ENCODE measurements around the gene CAMK1. TPM values are rescaled to one million over a fixed set of nuclear protein-coding genes. Genes with fewer than 3 reads are reported as not detected.

CAMK1 gene
- total and polyA plus RNA-seq, 2 donors from 2014 or later: 31.2 to 52.7 TPM

DNA sequence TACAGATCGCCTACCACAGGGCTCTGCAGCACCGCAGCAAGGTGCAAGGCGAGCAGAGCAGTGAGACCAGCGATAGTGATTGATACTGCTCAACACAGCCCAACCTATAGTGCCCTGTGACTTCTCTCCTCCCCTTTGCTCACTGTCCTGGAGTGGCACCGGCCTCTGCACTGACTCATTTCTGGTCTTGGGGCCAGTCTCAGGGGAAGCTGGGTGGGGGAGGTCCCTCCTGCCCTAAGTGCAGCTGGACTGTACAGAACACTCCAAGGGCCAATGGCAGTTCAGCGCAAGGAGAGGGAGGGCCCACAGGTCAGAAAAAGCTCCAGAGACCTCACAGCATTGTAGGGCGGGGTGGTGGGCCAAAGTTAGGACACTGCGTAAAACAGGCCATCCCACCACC is 22.5 kb downstream of the CAMK1 start:
- H3K9me3 ChIP-seq (ENCODE audit: control insufficient read depth in 2 of 3, insufficient read depth in 1 of 3, low read length in 3 of 3): no peaks in the 10 kb centered on the region
- DNase-seq: no peak
- no peak for TF ChIP-seq CTCF (IDR thresholded peaks at IDR 0.05; ENCODE audit: borderline replicate concordance, extremely low read depth, insufficient read depth)
- no peak overlapping the region for H3K4me3 ChIP-seq (ENCODE audit: low read length in 3 of 3)
- H3K9ac ChIP-seq (ENCODE audit: low read length in 3 of 3): no peak overlapping the region
- peaks cover 0 to 18% (median 11%) of the 10 kb centered on the region in 3 donors for H3K4me1 ChIP-seq (ENCODE audit: control insufficient read depth in 2 of 3, insufficient read depth in 2 of 3, low read depth in 1 of 3, low read length in 3 of 3)
- H3K36me3 ChIP-seq (ENCODE audit: control insufficient read depth in 2 of 3, insufficient read depth in 3 of 3, low read length in 3 of 3): peaks cover 8 to 64% (median 42%) of the 10 kb centered on the region in 3 donors
- no peak for FAIRE-seq
- no peaks in the 10 kb centered on the region for H3K27me3 ChIP-seq (ENCODE audit: control insufficient read depth, insufficient read depth, low read length)
- intact Hi-C loops (cut with DNase I): no loop called here
- H3K27ac ChIP-seq (ENCODE audit: low read depth in 2 of 2, low read length in 2 of 2): no peak overlapping the region

- Histone ChIP-seq H3K9me3 (ENCODE audit: control insufficient read depth in 2 of 3, insufficient read depth in 1 of 3, low read length in 3 of 3) (no peaks in the 10 kb centered on the region), H3K27ac (ENCODE audit: low read depth in 2 of 2, low read length in 2 of 2) (no peak overlapping the region), H3K27me3 (ENCODE audit: control insufficient read depth, insufficient read depth, low read length) (no peaks in the 10 kb centered on the region), H3K9ac (ENCODE audit: low read length in 3 of 3) (no peak overlapping the region), H3K4me3 (ENCODE audit: low read length in 3 of 3) (no peak overlapping the region), H3K36me3 (ENCODE audit: control insufficient read depth in 2 of 3, insufficient read depth in 3 of 3, low read length in 3 of 3) (peaks cover 5 to 64% (median 47%) of the 10 kb centered on the region in 3 donors), H3K4me1 (ENCODE audit: control insufficient read depth in 2 of 3, insufficient read depth in 2 of 3, low read depth in 1 of 3, low read length in 3 of 3) (peaks cover 0 to 11% (median 2%) of the 10 kb centered on the region in 3 donors)
- DNase-seq: no peak
- no peak for TF ChIP-seq CTCF (IDR thresholded peaks at IDR 0.05; ENCODE audit: borderline replicate concordance, extremely low read depth, insufficient read depth)
- FAIRE-seq: no peak
- intact Hi-C loops (cut with DNase I): no loop called here
These were observed 23.4 kb downstream of the CAMK1 start for GRCh38 chr3:9746330-9746729.

- no peak overlapping the region for H3K4me3 ChIP-seq (ENCODE audit: low read length in 3 of 3)
- no peaks in the 10 kb centered on the region for H3K27me3 ChIP-seq (ENCODE audit: control insufficient read depth, insufficient read depth, low read length)
- H3K27ac ChIP-seq (ENCODE audit: low read depth in 2 of 2, low read length in 2 of 2): no peak overlapping the region
- H3K9ac ChIP-seq (ENCODE audit: low read length in 3 of 3): no peak overlapping the region
- DNase-seq (no peak), FAIRE-seq (no peak)
- no peaks in the 10 kb centered on the region for H3K9me3 ChIP-seq (ENCODE audit: control insufficient read depth in 2 of 3, insufficient read depth in 1 of 3, low read length in 3 of 3)
- peaks cover 0 to 6% (median 0%) of the 10 kb centered on the region in 3 donors for H3K4me1 ChIP-seq (ENCODE audit: control insufficient read depth in 2 of 3, insufficient read depth in 2 of 3, low read depth in 1 of 3, low read length in 3 of 3)
- H3K36me3 ChIP-seq (ENCODE audit: control insufficient read depth in 2 of 3, insufficient read depth in 3 of 3, low read length in 3 of 3): peaks cover 10 to 70% (median 55%) of the 10 kb centered on the region in 3 donors
- intact Hi-C loops (cut with DNase I): no loop called here
- TF ChIP-seq CTCF (IDR thresholded peaks at IDR 0.05; ENCODE audit: borderline replicate concordance, extremely low read depth, insufficient read depth): no peak
These were observed 24.2 kb downstream of the CAMK1 start for GRCh38 chr3:9745521-9745920.

GRCh38 chr3:9744162-9744561 is 25.6 kb downstream of the CAMK1 start:
- no peak for DNase-seq
- Histone ChIP-seq H3K4me3 (ENCODE audit: low read length in 3 of 3) (no peak overlapping the region), H3K27ac (ENCODE audit: low read depth in 2 of 2, low read length in 2 of 2) (no peak overlapping the region), H3K9me3 (ENCODE audit: control insufficient read depth in 2 of 3, insufficient read depth in 1 of 3, low read length in 3 of 3) (no peaks in the 10 kb centered on the region), H3K36me3 (ENCODE audit: control insufficient read depth in 2 of 3, insufficient read depth in 3 of 3, low read length in 3 of 3) (peaks cover 10 to 83% (median 64%) of the 10 kb centered on the region in 3 donors), H3K4me1 (ENCODE audit: control insufficient read depth in 2 of 3, insufficient read depth in 2 of 3, low read depth in 1 of 3, low read length in 3 of 3) (peaks cover 0 to 3% (median 0%) of the 10 kb centered on the region in 3 donors), H3K9ac (ENCODE audit: low read length in 3 of 3) (no peak overlapping the region), H3K27me3 (ENCODE audit: control insufficient read depth, insufficient read depth, low read length) (no peaks in the 10 kb centered on the region)
- intact Hi-C loops (cut with DNase I): no loop called here
- FAIRE-seq: no peak
- TF ChIP-seq CTCF (IDR thresholded peaks at IDR 0.05; ENCODE audit: borderline replicate concordance, extremely low read depth, insufficient read depth): no peak

Data from kidney (tissue), 14 donors.